HG03060 (cell line): ENCODE data around the gene FKBP3.

Source experiments
- ATAC-seq: cut with Tn5 transposase; IDR thresholded peaks from one replicate; pipeline ENCODE4 v1.9.1; 2021; ENCODE audit warnings: low read depth, moderate number of reproducible peaks; ENCODE audit not compliant: unreplicated experiment

Gene FKBP3

DNA sequence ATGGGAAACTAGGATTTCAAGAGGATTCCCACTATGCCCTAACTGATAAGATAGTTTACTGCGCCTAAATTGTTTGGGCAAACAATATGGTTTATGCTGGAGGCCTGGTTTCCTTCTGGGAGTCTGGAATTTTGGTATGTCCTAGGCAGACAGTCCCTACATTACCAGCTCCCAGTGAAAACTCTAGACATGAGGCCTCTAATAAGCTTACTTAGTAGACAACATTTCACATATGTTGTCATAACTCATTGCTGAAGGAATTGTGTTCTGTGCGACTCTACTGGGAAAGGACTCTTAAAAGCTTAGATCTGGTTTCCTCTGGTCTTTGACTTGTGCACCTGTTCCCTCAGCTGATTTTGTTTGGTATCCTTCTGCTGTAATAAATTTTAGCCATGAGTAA lies 68.3 kb downstream of the FKBP3 start:
- no peak for ATAC-seq
